Lower leg skin (tissue), 3 donors: ENCODE measurements around the gene ASB13.

Experiments used
- CTCF ChIP-seq, 3 donors: fragments of 450-650 bp; IDR thresholded peaks; one replicate each; pipeline ENCODE4 v1.5.1; 2016; ENCODE audit warnings: antibody characterized with exemption in 3 of 3, mild to moderate bottlenecking in 3 of 3, moderate library complexity in 2 of 3
- POLR2A ChIP-seq, 2 donors: fragments of 450-650 bp; IDR thresholded peaks; one replicate each; pipeline ENCODE4 v1.6.1; 2016 to 2017; ENCODE audit warnings: antibody characterized with exemption in 2 of 2, mild to moderate bottlenecking in 1 of 2, moderate library complexity in 1 of 2

GRCh38 chr10:5592070-5592469 is 74.3 kb downstream of the ASB13 start:
- TF ChIP-seq CTCF (IDR thresholded peaks at IDR 0.05), result no peak
- no peak for TF ChIP-seq POLR2A (IDR thresholded peaks at IDR 0.05)
